Activated CD4-positive, alpha-beta T cell treated with anti-CD3 and anti-CD28 coated beads, Interleukin-2, amount 50 U/mL, for 16 hours (primary cell): ENCODE measurements around the gene TXNDC2.

Experiments used
- DNase-seq: peaks from one replicate; pipeline ENCODE4 v3.0.0-alpha.2; 2020

TXNDC2 gene

GRCh38 chr18:9861157-9861556, 24.6 kb upstream of the TXNDC2 start:
- DNase-seq = no peak

DNA sequence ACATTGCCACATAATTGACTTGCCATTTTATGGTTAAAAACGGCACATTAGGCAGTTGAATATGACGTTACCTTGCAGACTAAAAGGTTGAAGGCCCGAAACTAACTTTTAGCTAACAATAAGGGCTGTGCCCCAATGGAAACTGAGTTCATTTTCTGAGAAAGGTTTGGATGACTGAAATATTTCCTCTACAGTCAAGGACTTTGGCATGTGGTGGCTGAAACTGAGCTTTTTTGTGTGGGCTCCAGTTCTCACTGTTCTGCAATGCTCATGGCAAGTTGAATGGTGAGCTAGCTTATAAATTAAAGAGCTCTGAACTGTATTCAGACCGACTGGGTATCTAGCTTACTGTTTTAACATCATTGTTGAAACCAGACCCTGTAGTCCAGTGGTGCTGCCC, 23.8 kb upstream of the TXNDC2 start:
- peak; percentile 64 for DNase-seq

- peak; percentile 8 for DNase-seq
Measured at GRCh38 chr18:9862686-9863085, 23.1 kb upstream of the TXNDC2 start.

DNA sequence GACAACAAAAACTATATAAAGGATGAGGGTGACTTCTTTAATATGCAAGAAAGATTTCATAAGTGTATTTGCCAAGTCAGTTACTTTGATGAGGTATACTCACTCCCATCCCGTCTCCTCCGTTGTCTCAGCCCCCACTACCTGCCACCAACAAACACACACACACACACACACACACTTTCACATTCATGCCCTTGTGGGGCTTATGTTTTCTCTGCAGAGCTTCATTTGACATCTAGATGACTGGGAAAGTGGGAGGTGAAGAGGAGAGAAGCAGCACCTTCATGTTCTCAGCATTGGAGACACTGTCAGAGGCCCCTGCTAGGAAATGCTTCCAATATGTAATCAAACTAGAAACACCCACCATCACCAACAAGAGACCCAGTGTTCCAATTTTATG, 22.5 kb upstream of the TXNDC2 start:
- DNase-seq = no peak

GRCh38 chr18:9865764-9866490, 19.8 kb upstream of the TXNDC2 start:
- no peak for DNase-seq

DNA sequence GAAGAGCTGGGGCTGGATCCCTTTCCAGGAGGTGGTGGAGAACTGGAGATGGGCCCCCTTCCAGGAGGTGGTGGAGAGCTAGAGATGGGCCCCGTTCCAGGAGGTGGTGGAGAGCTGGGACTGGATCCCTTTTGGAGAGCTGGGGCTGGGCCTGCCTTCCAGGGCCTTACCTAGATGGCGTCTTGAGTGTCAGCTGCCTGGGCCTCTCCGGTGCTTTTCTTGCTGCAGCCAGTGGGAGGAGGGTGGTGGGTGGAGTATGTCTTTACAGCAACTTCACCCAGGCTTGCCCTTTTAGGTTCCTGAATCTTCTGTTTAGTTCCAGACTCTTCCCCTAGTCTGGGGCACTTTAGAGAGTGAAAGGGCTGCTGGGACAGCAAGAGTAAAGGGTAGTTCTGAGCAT, 19.1 kb upstream of the TXNDC2 start:
- no peak for DNase-seq

- DNase-seq = no peak
Measured at GRCh38 chr18:9867071-9867594, 18.6 kb upstream of the TXNDC2 start.

DNA sequence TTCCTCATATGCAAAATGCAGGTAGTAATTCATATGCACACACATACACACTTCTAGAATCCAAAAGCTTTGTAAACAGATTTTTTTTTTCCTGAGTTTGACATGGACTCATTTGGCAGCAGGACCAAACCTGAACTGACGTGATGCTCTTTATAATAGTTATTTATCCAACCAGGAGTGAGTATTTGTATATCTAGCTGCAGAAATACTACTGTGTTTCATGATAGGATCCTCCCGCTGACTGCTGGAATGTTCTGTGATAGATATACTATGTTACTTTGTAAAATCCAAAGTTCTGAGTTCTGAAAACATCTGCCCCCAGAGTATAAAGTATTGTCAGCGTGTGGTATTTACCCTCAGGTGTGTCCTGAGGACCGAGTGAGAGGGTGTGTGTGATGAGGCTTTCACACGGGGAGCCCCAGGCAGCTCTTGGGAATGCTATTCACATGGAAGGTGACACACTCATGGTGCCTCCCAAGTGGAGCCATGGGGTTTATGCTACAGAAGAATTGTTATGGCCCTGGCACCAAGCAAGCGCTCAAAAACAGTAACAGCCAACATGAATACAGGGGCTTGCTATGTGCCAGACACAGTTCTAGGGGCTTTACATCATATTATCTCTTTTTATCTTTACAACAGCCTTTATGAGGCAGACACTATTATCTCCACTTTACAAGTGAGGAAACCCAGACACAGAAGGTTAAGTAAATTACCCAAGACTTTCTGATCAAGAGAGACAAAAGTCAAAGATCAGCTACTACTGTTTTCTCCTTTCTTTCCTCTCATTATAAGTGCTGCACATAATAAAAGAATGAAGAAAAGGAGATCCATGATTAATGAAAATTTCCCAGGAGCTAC, 16.7 kb upstream of the TXNDC2 start:
- DNase-seq = no peak

DNA sequence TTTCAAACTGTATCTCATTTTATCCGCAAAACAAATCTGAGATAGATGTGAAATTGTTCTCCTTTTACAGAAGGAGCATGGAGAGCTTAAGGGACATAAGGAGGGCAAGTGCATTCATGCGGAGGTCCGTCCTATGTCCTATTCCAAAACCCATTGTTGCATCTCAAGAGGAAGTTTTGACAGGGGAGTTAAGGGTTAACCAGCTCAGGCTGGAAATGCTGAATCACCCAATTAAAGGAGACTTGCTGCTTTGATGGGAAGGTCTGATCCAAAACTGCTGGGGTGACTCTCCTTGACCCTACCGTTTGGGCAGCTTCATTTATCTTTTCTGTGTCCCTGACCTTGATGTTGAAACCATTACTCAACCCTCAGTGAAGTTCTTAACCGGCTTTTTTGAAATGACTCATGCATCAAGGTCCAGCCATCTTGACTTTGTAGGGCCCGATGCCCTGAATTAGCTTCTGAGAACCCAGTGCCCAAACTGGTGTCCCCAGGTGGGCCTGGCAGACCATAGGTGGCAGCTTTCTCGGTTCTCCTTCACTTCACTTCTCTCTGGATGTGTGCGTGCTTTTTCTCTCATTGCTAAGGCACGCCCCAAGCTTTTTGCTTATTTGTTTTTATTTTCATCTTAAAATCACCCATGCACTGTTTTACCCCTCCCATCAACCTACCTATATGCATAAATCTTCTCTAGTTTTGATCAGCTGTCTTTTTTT, 15.9 kb upstream of the TXNDC2 start:
- DNase-seq = peak; percentile 34

GRCh38 chr18:9870431-9871008, 15.3 kb upstream of the TXNDC2 start:
- DNase-seq = no peak

DNA sequence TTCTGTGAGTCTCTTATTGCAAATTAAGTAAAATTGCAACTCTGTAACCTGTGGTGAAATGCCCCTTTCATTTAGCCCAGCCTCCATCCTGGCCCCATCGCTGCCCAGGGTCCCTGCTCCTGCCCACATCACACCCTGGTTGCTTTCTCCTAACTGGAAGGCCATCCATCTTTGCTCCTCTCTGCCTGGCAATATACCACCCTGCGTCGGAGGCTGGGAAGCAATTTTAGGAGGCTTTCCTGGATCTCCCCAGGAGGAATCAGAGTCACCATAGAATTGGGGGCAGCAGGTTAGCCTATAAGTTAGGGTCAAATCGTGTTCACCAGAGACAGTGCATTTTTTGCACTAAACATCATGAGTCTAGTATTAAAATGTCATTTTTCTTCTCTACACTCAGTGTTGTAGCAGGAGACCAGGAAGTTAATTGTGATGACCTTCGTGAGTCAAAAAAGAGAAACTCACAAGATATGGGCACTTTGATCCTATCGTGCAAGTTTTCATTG, 14.5 kb upstream of the TXNDC2 start:
- DNase-seq = no peak

DNA sequence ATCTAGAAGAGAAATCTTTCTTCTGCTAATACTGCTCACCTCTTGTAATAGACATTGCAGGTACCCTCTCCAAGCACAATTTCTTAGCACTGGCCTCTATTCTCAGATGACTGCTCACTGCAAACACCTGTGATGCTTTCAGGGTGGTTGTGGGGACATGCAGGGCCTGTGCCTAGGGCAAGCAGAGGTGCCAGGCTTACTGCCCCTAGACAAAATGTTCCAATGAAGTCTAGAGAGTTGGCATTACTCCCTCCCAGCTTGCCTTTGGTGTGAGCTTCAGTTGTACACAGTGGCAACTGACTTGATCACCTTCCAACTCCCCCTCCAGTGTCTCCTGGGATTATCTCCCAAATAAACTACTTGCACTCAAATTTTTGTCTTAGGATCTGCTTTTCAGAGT, 12.9 kb upstream of the TXNDC2 start:
- DNase-seq = no peak

GRCh38 chr18:9874728-9875127, 11.0 kb upstream of the TXNDC2 start:
- no peak for DNase-seq

- DNase-seq = no peak
Measured at GRCh38 chr18:9876212-9876866, 9.4 kb upstream of the TXNDC2 start.

- peak; percentile 44 for DNase-seq
Measured at GRCh38 chr18:9876867-9877654, 8.7 kb upstream of the TXNDC2 start.

GRCh38 chr18:9877655-9878014, 8.1 kb upstream of the TXNDC2 start:
- DNase-seq = no peak

- no peak for DNase-seq
Measured at GRCh38 chr18:9878095-9878494, 7.7 kb upstream of the TXNDC2 start.

GRCh38 chr18:9878783-9879242, 7.0 kb upstream of the TXNDC2 start:
- DNase-seq = no peak

- DNase-seq = no peak
Measured at GRCh38 chr18:9884090-9884489, 1.7 kb upstream of the TXNDC2 start.

DNA sequence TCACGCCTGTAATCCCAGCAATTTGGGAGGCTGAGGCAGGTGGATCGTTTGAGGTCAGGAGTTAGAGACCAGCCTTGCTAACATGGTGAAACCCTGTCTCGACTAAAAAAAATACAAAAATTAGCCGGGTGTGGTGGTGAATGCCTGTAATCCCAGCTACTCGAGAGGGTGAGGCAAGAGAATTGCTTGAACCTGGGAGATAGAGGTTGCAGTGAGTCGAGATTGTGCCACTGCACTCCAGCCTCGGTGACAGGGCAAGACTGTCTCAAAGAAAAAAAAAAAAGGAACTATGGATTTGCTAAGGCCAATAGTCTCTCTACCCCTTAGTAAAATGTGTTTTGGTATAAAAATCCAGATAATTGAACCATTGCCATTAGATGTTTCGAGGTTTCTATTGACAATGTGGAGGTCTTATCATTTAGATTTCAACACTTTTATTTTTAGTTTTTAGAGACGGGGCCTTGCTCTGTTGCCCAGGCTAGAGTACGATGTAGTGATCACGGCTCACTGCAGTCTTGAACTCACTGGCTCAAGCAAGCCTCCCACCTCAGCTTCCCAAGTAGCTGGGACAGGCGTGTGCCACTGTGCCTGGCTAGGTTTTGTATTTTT, 1.1 kb upstream of the TXNDC2 start:
- DNase-seq = no peak

DNA sequence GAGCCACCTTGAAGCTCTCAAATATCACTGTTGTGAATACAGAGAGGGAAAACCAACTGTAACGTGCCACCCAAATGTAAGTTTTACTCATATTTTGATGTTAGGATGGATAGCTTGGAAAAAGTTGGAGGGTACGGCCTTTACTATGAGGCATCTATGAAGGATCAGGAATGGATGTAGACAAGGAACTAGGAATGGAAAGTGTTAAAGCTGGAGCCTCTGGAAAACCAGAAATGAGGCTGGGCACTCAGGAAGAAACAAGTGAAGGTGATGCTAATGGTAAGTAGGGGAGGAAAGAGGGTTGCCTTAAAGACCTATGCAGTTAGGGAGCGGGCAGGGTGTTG, 204 bp downstream of the TXNDC2 start:
- DNase-seq = no peak
